HEK293 (cell line): ENCODE results near the gene INPP5B.

Source experiments
- RBAK ChIP-seq: fragments of 450-650 bp; formaldehyde crosslinking; IDR thresholded peaks from 2 replicates; pipeline ENCODE4 v1.5.1; 2016; ENCODE audit warnings: missing biosample characterization, missing genetic modification characterization
- ZNF704 ChIP-seq: fragments of 450-650 bp; formaldehyde crosslinking; IDR thresholded peaks from 2 replicates; pipeline ENCODE4 v1.5.1; 2016; ENCODE audit warnings: missing biosample characterization, missing genetic modification characterization

- TF ChIP-seq RBAK (tag by site-specific recombination), result no peak
- no peak for TF ChIP-seq ZNF704 (tag by site-specific recombination)
Observed at GRCh38 chr1:37841652-37842051, 105.2 kb downstream of the INPP5B start.
